Ramos (cell line): Measurements from ENCODE around the gene DENND2C.

Source experiments
- in situ Hi-C: fragments of 300-500 bp; cut with MboI; formaldehyde crosslinking; loops from one replicate; pipeline ENCODE4 v1.14.3; 2022; ENCODE audit warnings: low sequenced_read_pairs; ENCODE audit not compliant: unreplicated experiment

The DENND2C gene

GRCh38 chr1:114554577-114554976 lies 115.3 kb downstream of the DENND2C start:
- in situ Hi-C loops, result loop anchor here (10.0 to 25.0 kb wide), 2 partner anchors 210 to 567 kb away; partner anchors contain the start of gene OLFML3

- in situ Hi-C loops, result loop anchor here (10.0 to 25.0 kb wide), 2 partner anchors 207 to 565 kb away; partner anchors contain the start of gene OLFML3
Observed at GRCh38 chr1:114552106-114552639, 117.7 kb downstream of the DENND2C start.

GRCh38 chr1:114551400-114551799 lies 118.4 kb downstream of the DENND2C start:
- in situ Hi-C loops, result loop anchor here (10.0 to 25.0 kb wide), 2 partner anchors 207 to 564 kb away; partner anchors contain the start of gene OLFML3

GRCh38 chr1:114550336-114550735 lies 119.5 kb downstream of the DENND2C start:
- in situ Hi-C loops, result loop anchor here (10.0 to 25.0 kb wide), 2 partner anchors 206 to 563 kb away; partner anchors contain the start of gene OLFML3

GRCh38 chr1:114549137-114549536 lies 120.7 kb downstream of the DENND2C start:
- in situ Hi-C loops, result loop anchor here (10.0 kb wide), 1 partner anchor 174 kb away; no protein-coding TSS in a partner anchor

- in situ Hi-C loops, result loop anchor here (10.0 kb wide), 1 partner anchor 172 kb away; no protein-coding TSS in a partner anchor
Observed at GRCh38 chr1:114547076-114547475, 122.8 kb downstream of the DENND2C start.

GRCh38 chr1:114545796-114546195 lies 124.1 kb downstream of the DENND2C start:
- in situ Hi-C loops, result loop anchor here (10.0 kb wide), 1 partner anchor 171 kb away; no protein-coding TSS in a partner anchor

GRCh38 chr1:114545315-114545714 lies 124.5 kb downstream of the DENND2C start:
- in situ Hi-C loops, result loop anchor here (10.0 kb wide), 1 partner anchor 171 kb away; no protein-coding TSS in a partner anchor

- in situ Hi-C loops, result loop anchor here (10.0 kb wide), 1 partner anchor 166 kb away; no protein-coding TSS in a partner anchor
Observed at GRCh38 chr1:114540821-114541220, 129.0 kb downstream of the DENND2C start.

GRCh38 chr1:114540272-114540671 lies 129.6 kb downstream of the DENND2C start:
- in situ Hi-C loops, result loop anchor here (10.0 kb wide), 1 partner anchor 165 kb away; no protein-coding TSS in a partner anchor

GRCh38 chr1:114536043-114536442 lies 133.8 kb downstream of the DENND2C start:
- in situ Hi-C loops, result no loop called here

GRCh38 chr1:114535401-114535800 lies 134.4 kb downstream of the DENND2C start:
- in situ Hi-C loops, result no loop called here
